ENCODE results near the gene ASIP. TPM values are rescaled to one million over a fixed set of nuclear protein-coding genes. Genes with fewer than 3 reads are reported as not detected.

Gene ASIP
- total and polyA plus RNA-seq, 4 donors, result 0.39 to 0.62 TPM; not detected in 2

DNA sequence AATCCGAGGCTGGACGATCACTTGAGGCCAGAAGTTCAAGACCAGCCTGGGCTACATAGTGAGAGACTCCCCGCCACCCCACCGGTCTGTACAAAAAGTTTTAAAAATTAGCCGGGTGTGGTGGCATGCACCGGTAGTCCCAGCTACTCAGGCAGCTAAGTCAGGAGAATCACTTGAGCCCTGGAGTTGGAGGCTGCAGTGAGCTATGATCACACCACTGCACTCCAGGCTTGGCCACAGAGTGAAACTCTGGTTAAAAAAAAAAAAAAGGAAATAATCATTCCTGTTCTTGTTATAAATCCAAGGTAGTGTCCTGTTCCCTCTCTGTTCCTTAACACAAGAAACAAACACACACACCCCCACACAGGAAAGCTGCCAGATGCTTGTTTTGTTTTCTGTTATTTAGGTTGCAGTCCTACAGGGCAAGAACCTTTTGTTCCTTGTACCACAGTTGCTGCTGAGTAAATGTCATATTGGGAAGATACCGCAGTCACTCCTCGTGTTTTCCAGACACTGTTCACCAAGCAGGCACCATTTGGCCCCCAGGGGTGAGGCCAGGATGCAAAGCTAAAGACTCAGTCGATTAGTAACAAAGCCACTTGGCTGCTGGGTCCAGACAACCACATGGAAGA, 28.9 kb downstream of the ASIP start:
- 73% methylated on average over 9 of the region's 9 CpGs for WGBS
- no peak overlapping the region for H3K9ac ChIP-seq (ENCODE audit: low read depth in 1 of 2, low read length in 2 of 2)
- H3K36me3 ChIP-seq (ENCODE audit: control insufficient read depth in 4 of 4, insufficient read depth in 3 of 4, low read depth in 1 of 4, low read length in 3 of 4), result peaks cover 0 to 3% (median 0%) of the 10 kb centered on the region in 4 donors
- peaks cover 4 to 7% (median 5%) of the 10 kb centered on the region in 4 donors for H3K4me1 ChIP-seq (ENCODE audit: control insufficient read depth in 4 of 4, insufficient read depth in 4 of 4, low read length in 3 of 4)
- TF ChIP-seq HNF4G (IDR thresholded peaks at IDR 0.05) (no peak), ATF3 (IDR thresholded peaks at IDR 0.05) (no peak), JUND (IDR thresholded peaks at IDR 0.05) (peak in 1 of 2 donors; percentile 34), RXRA (IDR thresholded peaks at IDR 0.05) (peak; percentile 86 to 90), FOXA1 (IDR thresholded peaks at IDR 0.05) (no peak), SP1 (IDR thresholded peaks at IDR 0.05) (peak; percentile 69), EGR1 (IDR thresholded peaks at IDR 0.05; ENCODE audit: low read depth in 2 of 2) (peak in 1 of 2 donors; percentile 17), RAD21 (IDR thresholded peaks at IDR 0.05) (peak in 1 of 2 donors; percentile 35), HNF4A (conservative IDR thresholded peaks at IDR 0.05) (peak; percentile 37 to 59), NR2F2 (IDR thresholded peaks at IDR 0.05) (peak; percentile 76), CTCF (IDR thresholded peaks at IDR 0.05; ENCODE audit: low read depth, low read length, missing input control) (no peak), YY1 (IDR thresholded peaks at IDR 0.05) (no peak), ZBTB33 (IDR thresholded peaks at IDR 0.05) (no peak), GABPA (IDR thresholded peaks at IDR 0.05 in 1 of 2, conservative IDR thresholded peaks at IDR 0.05 in 1 of 2) (no peak), FOXA2 (IDR thresholded peaks at IDR 0.05) (peak; percentile 12), TAF1 (conservative IDR thresholded peaks at IDR 0.05) (no peak)
- TF ChIP-seq, protein P1, sequence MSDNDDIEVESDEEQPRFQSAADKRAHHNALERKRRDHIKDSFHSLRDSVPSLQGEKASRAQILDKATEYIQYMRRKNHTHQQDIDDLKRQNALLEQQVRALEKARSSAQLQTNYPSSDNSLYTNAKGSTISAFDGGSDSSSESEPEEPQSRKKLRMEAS (IDR thresholded peaks at IDR 0.05), result peak; percentile 66
- TF ChIP-seq, protein P2, sequence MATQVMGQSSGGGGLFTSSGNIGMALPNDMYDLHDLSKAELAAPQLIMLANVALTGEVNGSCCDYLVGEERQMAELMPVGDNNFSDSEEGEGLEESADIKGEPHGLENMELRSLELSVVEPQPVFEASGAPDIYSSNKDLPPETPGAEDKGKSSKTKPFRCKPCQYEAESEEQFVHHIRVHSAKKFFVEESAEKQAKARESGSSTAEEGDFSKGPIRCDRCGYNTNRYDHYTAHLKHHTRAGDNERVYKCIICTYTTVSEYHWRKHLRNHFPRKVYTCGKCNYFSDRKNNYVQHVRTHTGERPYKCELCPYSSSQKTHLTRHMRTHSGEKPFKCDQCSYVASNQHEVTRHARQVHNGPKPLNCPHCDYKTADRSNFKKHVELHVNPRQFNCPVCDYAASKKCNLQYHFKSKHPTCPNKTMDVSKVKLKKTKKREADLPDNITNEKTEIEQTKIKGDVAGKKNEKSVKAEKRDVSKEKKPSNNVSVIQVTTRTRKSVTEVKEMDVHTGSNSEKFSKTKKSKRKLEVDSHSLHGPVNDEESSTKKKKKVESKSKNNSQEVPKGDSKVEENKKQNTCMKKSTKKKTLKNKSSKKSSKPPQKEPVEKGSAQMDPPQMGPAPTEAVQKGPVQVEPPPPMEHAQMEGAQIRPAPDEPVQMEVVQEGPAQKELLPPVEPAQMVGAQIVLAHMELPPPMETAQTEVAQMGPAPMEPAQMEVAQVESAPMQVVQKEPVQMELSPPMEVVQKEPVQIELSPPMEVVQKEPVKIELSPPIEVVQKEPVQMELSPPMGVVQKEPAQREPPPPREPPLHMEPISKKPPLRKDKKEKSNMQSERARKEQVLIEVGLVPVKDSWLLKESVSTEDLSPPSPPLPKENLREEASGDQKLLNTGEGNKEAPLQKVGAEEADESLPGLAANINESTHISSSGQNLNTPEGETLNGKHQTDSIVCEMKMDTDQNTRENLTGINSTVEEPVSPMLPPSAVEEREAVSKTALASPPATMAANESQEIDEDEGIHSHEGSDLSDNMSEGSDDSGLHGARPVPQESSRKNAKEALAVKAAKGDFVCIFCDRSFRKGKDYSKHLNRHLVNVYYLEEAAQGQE (IDR thresholded peaks at IDR 0.05), result no peak
- peak overlapping the region in 1 of 2 donors; percentile 74 for H3K27ac ChIP-seq (ENCODE audit: low read depth in 1 of 2, low read length in 2 of 2)
- no peak overlapping the region for H3K4me3 ChIP-seq (ENCODE audit: low read depth in 1 of 3, low read length in 3 of 3)
- no peaks in the 10 kb centered on the region for H3K9me3 ChIP-seq (ENCODE audit: control insufficient read depth in 4 of 4, low read length in 3 of 4)
- no peaks in the 10 kb centered on the region for H3K27me3 ChIP-seq (ENCODE audit: control insufficient read depth in 4 of 4, insufficient read depth in 4 of 4, low read length in 3 of 4)
- DNase-seq (ENCODE audit: low spot score), result no peak
